Left lung (tissue), 10 donors: ENCODE data around the gene GPR78. TPM values are rescaled to one million over a fixed set of nuclear protein-coding genes. Genes with fewer than 3 reads are reported as not detected.

Experiments
- ATAC-seq: fragments of 200-7000 bp; cut with Tn5 transposase; one replicate; pipeline ENCODE4 v1.9.1; 2020; ENCODE audit warnings: moderate library complexity
- DNase-seq, 4 donors: peaks; one replicate each; pipeline ENCODE4 v3.0.0-alpha.2; 2013 to 2020
- H3K27ac ChIP-seq, 2 donors: fragments of 200-600 bp; sonication (generic) in 1 of 2; one replicate each; pipeline versions ENCODE4 v1.5.0 to v1.8.0; 2020 to 2021
- H3K27me3 ChIP-seq, 2 donors: fragments of 200-600 bp; sonication (generic) in 1 of 2; one replicate each; pipeline versions ENCODE4 v1.5.0 to v1.8.0; 2020 to 2021
- H3K36me3 ChIP-seq, 2 donors: fragments of 200-600 bp; sonication (generic) in 1 of 2; one replicate each; pipeline versions ENCODE4 v1.5.0 to v1.8.0; 2020 to 2021
- H3K4me1 ChIP-seq, 2 donors: fragments of 200-600 bp; one replicate each; pipeline ENCODE4 v1.8.0; 2021
- H3K4me3 ChIP-seq, 2 donors: fragments of 200-600 bp; sonication (generic) in 1 of 2; one replicate each; pipeline versions ENCODE4 v1.5.0 to v1.8.0; 2020 to 2021; ENCODE audit warnings: mild to moderate bottlenecking in 1 of 2
- H3K9me3 ChIP-seq, 2 donors: fragments of 200-600 bp; sonication (generic) in 1 of 2; one replicate each; pipeline versions ENCODE4 v1.5.0 to v1.8.0; 2020 to 2021
- CTCF ChIP-seq, 2 donors: fragments of 200-600 bp; sonication (generic) in 1 of 2; IDR thresholded peaks; one replicate each; pipeline versions ENCODE4 v1.5.0 to v1.8.0; 2021; ENCODE audit warnings: antibody characterized with exemption in 2 of 2
- intact Hi-C, 2 donors: fragments of 100-400 bp; cut with DNase I; formaldehyde crosslinking; loops; one replicate each; pipeline versions ENCODE4 v1.11.2 to v1.14.2; 2022
- polyA plus RNA-seq, 6 donors: library from polyadenylated mRNA; unstranded; fragments of 120-200 nt; gene quantifications; one replicate each; pipeline ENCODE4 v1.2.1, GENCODE V29; 2013; ENCODE audit not compliant: insufficient read length in 6 of 6
- total RNA-seq, 2 donors: library from RNA; stranded (reverse); fragmentation: NEBNext Ultra II Directional; extraction: Animal tissue kit (Norgen Biotek cat#: 25700); gene quantifications; one replicate each; pipeline ENCODE4 v1.2.1, GENCODE V29; 2021
- donor health status: DM: no; HTN: yes; CAD: no.
- donor health status: DM: no; HTN: no; CAD: no.

The GPR78 gene
- total and polyA plus RNA-seq, 8 donors: 0.07 to 0.67 (median 0.11) TPM

GRCh38 chr4:8549352-8549931, 30.8 kb upstream of the GPR78 start:
- no peak for TF ChIP-seq CTCF (IDR thresholded peaks at IDR 0.05)
- intact Hi-C loops: loop anchor here in 1 of 2 donors (10.0 kb wide), 1 partner anchor 75 kb away; no protein-coding TSS in a partner anchor
- ATAC-seq (no peak), DNase-seq (no peak)
- H3K4me1 ChIP-seq: no peaks in the 10 kb centered on the region
- H3K27me3 ChIP-seq: no peaks in the 10 kb centered on the region
- H3K36me3 ChIP-seq: no peaks in the 10 kb centered on the region
- no peak overlapping the region for H3K4me3 ChIP-seq
- H3K27ac ChIP-seq: no peak overlapping the region
- no peaks in the 10 kb centered on the region for H3K9me3 ChIP-seq

GRCh38 chr4:8550691-8551090, 29.5 kb upstream of the GPR78 start:
- Histone ChIP-seq H3K4me1 (no peaks in the 10 kb centered on the region), H3K9me3 (no peaks in the 10 kb centered on the region), H3K27me3 (no peaks in the 10 kb centered on the region), H3K4me3 (no peak overlapping the region), H3K27ac (no peak overlapping the region), H3K36me3 (no peaks in the 10 kb centered on the region)
- DNase-seq (no peak), ATAC-seq (no peak)
- TF ChIP-seq CTCF (IDR thresholded peaks at IDR 0.05): no peak
- intact Hi-C loops: no loop called here

- Histone ChIP-seq H3K4me1 (no peaks in the 10 kb centered on the region), H3K36me3 (no peaks in the 10 kb centered on the region), H3K9me3 (no peaks in the 10 kb centered on the region), H3K27me3 (no peaks in the 10 kb centered on the region), H3K4me3 (no peak overlapping the region), H3K27ac (no peak overlapping the region)
- intact Hi-C loops: no loop called here
- no peak for TF ChIP-seq CTCF (IDR thresholded peaks at IDR 0.05)
- no peak for DNase-seq
- no peak for ATAC-seq
These were observed 28.2 kb upstream of the GPR78 start for GRCh38 chr4:8552024-8552423.

GRCh38 chr4:8552581-8553205, 27.5 kb upstream of the GPR78 start:
- H3K4me1 ChIP-seq: no peaks in the 10 kb centered on the region
- DNase-seq (no peak), ATAC-seq (no peak)
- no peak overlapping the region for H3K27ac ChIP-seq
- no peaks in the 10 kb centered on the region for H3K9me3 ChIP-seq
- intact Hi-C loops: no loop called here
- no peaks in the 10 kb centered on the region for H3K36me3 ChIP-seq
- no peaks in the 10 kb centered on the region for H3K27me3 ChIP-seq
- no peak for TF ChIP-seq CTCF (IDR thresholded peaks at IDR 0.05)
- H3K4me3 ChIP-seq: no peak overlapping the region

GRCh38 chr4:8553216-8553615, 27.0 kb upstream of the GPR78 start:
- Histone ChIP-seq H3K9me3 (no peaks in the 10 kb centered on the region), H3K4me3 (no peak overlapping the region), H3K27ac (no peak overlapping the region), H3K36me3 (no peaks in the 10 kb centered on the region), H3K27me3 (no peaks in the 10 kb centered on the region), H3K4me1 (no peaks in the 10 kb centered on the region)
- DNase-seq (no peak), ATAC-seq (no peak)
- intact Hi-C loops: no loop called here
- no peak for TF ChIP-seq CTCF (IDR thresholded peaks at IDR 0.05)
